Upper lobe of left lung (tissue), 6 donors: ENCODE results near the gene SLC9A8. TPM values are rescaled to one million over a fixed set of nuclear protein-coding genes. Genes with fewer than 3 reads are reported as not detected.

ENCODE experiments used
- ATAC-seq, 2 donors: fragments of 200-7000 bp; cut with Tn5 transposase; one replicate each; pipeline ENCODE4 v1.9.1; 2022; ENCODE audit warnings: mild to moderate bottlenecking in 2 of 2, moderate library complexity in 2 of 2; ENCODE audit not compliant: low FRiP score in 2 of 2
- DNase-seq, 2 donors: peaks; one replicate each; pipeline ENCODE4 v3.0.0-alpha.2; 2019 to 2020
- H3K27ac ChIP-seq, 4 donors: fragments of 200-600 bp; sonication (generic); one replicate each; pipeline ENCODE4 v1.5.1; 2016 to 2019
- H3K27me3 ChIP-seq, 4 donors: fragments of 200-600 bp; sonication (generic); one replicate each; pipeline ENCODE4 v1.5.1; 2017 to 2019
- H3K36me3 ChIP-seq, 4 donors: fragments of 200-600 bp; sonication (generic); one replicate each; pipeline ENCODE4 v1.5.1; 2016 to 2019
- H3K4me1 ChIP-seq, 4 donors: fragments of 200-600 bp; sonication (generic); one replicate each; pipeline ENCODE4 v1.5.1; 2018 to 2019
- H3K4me3 ChIP-seq, 4 donors: fragments of 200-600 bp; sonication (generic); one replicate each; pipeline ENCODE4 v1.5.1; 2017 to 2019; ENCODE audit warnings: mild to moderate bottlenecking in 2 of 4, moderate library complexity in 1 of 4
- H3K9me3 ChIP-seq, 4 donors: fragments of 200-600 bp; sonication (generic); one replicate each; pipeline ENCODE4 v1.5.1; 2018 to 2019
- EP300 ChIP-seq, 4 donors: sonication (generic); formaldehyde crosslinking; IDR thresholded peaks; one replicate each; pipeline ENCODE4 v1.5.1; 2017; ENCODE audit warnings: antibody characterized with exemption in 4 of 4, control low read depth in 2 of 4
- POLR2A ChIP-seq, 4 donors: fragments of 450-650 bp; IDR thresholded peaks; one replicate each; pipeline ENCODE4 v1.5.1; 2016 to 2017; ENCODE audit warnings: antibody characterized with exemption in 4 of 4, mild to moderate bottlenecking in 2 of 4
- POLR2AphosphoS5 ChIP-seq, 2 donors: sonication (generic); formaldehyde crosslinking; IDR thresholded peaks; one replicate each; pipeline ENCODE4 v1.5.1; 2017; ENCODE audit warnings: antibody characterized with exemption in 2 of 2
- WGBS, 2 donors: methylation state at CpG; one replicate each; pipeline ENCODE4 v1.1.5; 2017 to 2018; 5-methylcytosine and 5-hydroxymethylcytosine counted together
- total RNA-seq, 6 donors: library from RNA; depleted of rRNA in 4 of 6; stranded (reverse); fragments of >200 nt in 4 of 6; gene quantifications; one replicate each; pipeline versions ENCODE4 v1.1.0 to v1.2.1, GENCODE V29; 2016 to 2021
- TF ChIP-seq, protein P1 (sequence below), 6 experiments: fragments of 450-650 bp in 4 of 6; fragments of 200-600 bp in 2 of 6; sonication (generic) in 2 of 6; IDR thresholded peaks; one replicate each; pipeline ENCODE4 v1.5.1; 2016 to 2019; ENCODE audit warnings: antibody characterized with exemption in 6 of 6
- donor health status: DM: no; HTN: no; CAD: no; lungs with moderate emphysema.
- donor health status: DM: no; HTN: yes; CAD: no; lungs with severe emphysema.

The SLC9A8 gene
- total RNA-seq, 6 donors from 2014 or later, result 13.2 to 19.6 (median 17.2) TPM

GRCh38 chr20:49935746-49936152, 123.1 kb downstream of the SLC9A8 start:
- ATAC-seq, result no peak
- TF ChIP-seq EP300 (IDR thresholded peaks at IDR 0.05) (no peak), POLR2A (IDR thresholded peaks at IDR 0.05) (no peak), POLR2AphosphoS5 (IDR thresholded peaks at IDR 0.05) (no peak)
- TF ChIP-seq, protein P1, sequence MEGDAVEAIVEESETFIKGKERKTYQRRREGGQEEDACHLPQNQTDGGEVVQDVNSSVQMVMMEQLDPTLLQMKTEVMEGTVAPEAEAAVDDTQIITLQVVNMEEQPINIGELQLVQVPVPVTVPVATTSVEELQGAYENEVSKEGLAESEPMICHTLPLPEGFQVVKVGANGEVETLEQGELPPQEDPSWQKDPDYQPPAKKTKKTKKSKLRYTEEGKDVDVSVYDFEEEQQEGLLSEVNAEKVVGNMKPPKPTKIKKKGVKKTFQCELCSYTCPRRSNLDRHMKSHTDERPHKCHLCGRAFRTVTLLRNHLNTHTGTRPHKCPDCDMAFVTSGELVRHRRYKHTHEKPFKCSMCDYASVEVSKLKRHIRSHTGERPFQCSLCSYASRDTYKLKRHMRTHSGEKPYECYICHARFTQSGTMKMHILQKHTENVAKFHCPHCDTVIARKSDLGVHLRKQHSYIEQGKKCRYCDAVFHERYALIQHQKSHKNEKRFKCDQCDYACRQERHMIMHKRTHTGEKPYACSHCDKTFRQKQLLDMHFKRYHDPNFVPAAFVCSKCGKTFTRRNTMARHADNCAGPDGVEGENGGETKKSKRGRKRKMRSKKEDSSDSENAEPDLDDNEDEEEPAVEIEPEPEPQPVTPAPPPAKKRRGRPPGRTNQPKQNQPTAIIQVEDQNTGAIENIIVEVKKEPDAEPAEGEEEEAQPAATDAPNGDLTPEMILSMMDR (IDR thresholded peaks at IDR 0.05), result no peak
- no peak for DNase-seq
- H3K27ac ChIP-seq, result peak overlapping the region; percentile 92 to 97 (median 96)
- peaks cover 30 to 44% (median 32%) of the 10 kb centered on the region in 4 donors for H3K4me1 ChIP-seq
- no peaks in the 10 kb centered on the region for H3K9me3 ChIP-seq
- peaks cover 0 to 2% (median 0%) of the 10 kb centered on the region in 4 donors for H3K27me3 ChIP-seq
- 38 to 41% methylated on average over 21 of the region's 21 CpGs for WGBS, 2 donors
- peak overlapping the region; percentile 10 to 90 (median 88) for H3K4me3 ChIP-seq
- H3K36me3 ChIP-seq, result peaks cover 0 to 11% (median 0%) of the 10 kb centered on the region in 4 donors

DNA sequence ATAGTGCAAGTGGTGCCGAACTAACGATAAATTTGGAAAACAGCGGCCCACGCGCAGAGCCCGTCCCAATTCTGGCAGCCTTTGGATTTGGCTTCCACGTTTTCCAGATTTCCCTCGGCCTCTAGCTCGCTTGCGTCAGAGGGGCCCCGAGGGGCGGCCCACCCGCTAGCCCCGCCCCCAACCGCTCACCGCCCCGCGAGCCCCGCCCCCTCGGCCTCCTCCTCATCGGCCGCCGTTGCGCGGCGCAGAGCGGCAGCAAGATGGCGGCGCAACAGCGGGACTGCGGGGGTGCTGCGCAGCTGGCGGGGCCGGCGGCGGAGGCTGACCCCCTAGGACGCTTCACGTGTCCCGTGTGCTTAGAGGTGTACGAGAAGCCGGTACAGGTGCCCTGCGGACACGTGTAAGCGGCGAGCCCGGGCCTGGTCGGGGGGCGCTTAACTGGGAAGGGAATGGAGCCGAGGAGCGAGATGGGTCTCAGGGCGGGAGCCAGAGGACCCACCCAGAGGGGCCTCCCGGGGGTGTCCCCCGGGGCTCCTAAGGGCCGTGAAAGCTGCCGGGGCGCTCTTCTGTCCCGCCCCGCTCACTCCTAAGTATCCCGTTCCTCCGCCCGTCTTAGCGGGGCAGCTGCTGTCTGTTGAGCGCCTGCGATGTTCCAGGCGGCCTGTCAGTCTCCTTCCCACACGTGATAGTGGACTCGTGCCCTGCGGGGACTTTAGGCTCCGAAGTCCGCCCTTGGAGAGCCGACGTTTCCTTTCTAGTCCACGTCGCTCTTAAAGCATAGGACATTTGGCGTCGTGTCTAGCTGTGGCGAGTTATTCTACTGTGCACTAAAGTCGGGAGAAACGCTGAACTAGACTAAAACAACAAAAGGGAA, 123.8 kb downstream of the SLC9A8 start, which contains the start of gene RNF114:
RNF114 (plus strand) TSS at position 245 of the 874 bp plus-strand sequence; CDS start at position 261, 16 bp downstream.
- WGBS, 2 donors, result 0 to 2% methylated on average over 31 to 63 of the region's 79 CpGs
- DNase-seq (peak; percentile 91 to 99), ATAC-seq (peak; percentile 96 to 98)
- Histone ChIP-seq H3K36me3 (peaks cover 0 to 17% (median 2%) of the 10 kb centered on the region in 4 donors), H3K9me3 (no peaks in the 10 kb centered on the region), H3K4me1 (peaks cover 30 to 50% (median 34%) of the 10 kb centered on the region in 4 donors), H3K4me3 (peak within 1 kb of the TSS; percentile 71 to 90 (median 88)), H3K27me3 (peaks cover 0 to 2% (median 0%) of the 10 kb centered on the region in 4 donors), H3K27ac (peak within 1 kb of the TSS; percentile 92 to 97 (median 96))
- peak in 1 of 4 donors; percentile 64 for TF ChIP-seq EP300 (IDR thresholded peaks at IDR 0.05)
- peak; percentile 97 to 99 for TF ChIP-seq POLR2AphosphoS5 (IDR thresholded peaks at IDR 0.05)
- TF ChIP-seq, protein P1 (IDR thresholded peaks at IDR 0.05), result peak in 1 of 6 experiments; percentile 13
- TF ChIP-seq POLR2A (IDR thresholded peaks at IDR 0.05), result peak in 3 of 4 donors; percentile 76 to 96 (median 96)

GRCh38 chr20:49937027-49937929, 124.7 kb downstream of the SLC9A8 start:
- Histone ChIP-seq H3K36me3 (peaks cover 0 to 24% (median 9%) of the 10 kb centered on the region in 4 donors), H3K27me3 (peaks cover 0 to 2% (median 0%) of the 10 kb centered on the region in 4 donors), H3K4me1 (peaks cover 30 to 58% (median 38%) of the 10 kb centered on the region in 4 donors), H3K27ac (peak overlapping the region; percentile 92 to 97 (median 96)), H3K4me3 (peak overlapping the region; percentile 71 to 90 (median 88)), H3K9me3 (no peaks in the 10 kb centered on the region)
- peak in 1 of 2 donors; percentile 58 for ATAC-seq
- DNase-seq, result no peak
- 8 to 13% methylated on average over 10 to 12 of the region's 12 CpGs for WGBS, 2 donors
- no peak for TF ChIP-seq POLR2AphosphoS5 (IDR thresholded peaks at IDR 0.05)
- TF ChIP-seq POLR2A (IDR thresholded peaks at IDR 0.05), result no peak
- no peak for TF ChIP-seq EP300 (IDR thresholded peaks at IDR 0.05)
- TF ChIP-seq, protein P1 (IDR thresholded peaks at IDR 0.05), result no peak
